ENCODE results near the gene GALNT13.

DNA sequence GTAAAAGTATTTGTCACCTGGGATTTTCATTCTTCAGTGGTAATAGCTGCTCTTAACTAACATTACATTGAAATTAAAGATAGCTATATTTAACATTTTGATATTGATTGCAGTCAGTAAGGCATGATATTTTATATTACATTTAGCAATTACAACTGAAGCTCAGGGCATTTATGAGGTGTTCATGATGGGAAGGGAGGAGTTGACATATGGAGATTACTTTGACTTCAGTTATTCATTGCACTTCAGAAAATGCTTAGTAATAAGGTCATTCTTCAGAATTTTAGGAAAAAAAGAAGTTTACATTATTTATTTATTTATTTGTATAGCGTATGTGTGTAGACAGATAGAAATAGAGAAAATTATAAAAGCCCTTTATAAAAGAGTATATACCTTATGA lies 352.0 kb downstream of the GALNT13 start:
- TF ChIP-seq, protein P1, sequence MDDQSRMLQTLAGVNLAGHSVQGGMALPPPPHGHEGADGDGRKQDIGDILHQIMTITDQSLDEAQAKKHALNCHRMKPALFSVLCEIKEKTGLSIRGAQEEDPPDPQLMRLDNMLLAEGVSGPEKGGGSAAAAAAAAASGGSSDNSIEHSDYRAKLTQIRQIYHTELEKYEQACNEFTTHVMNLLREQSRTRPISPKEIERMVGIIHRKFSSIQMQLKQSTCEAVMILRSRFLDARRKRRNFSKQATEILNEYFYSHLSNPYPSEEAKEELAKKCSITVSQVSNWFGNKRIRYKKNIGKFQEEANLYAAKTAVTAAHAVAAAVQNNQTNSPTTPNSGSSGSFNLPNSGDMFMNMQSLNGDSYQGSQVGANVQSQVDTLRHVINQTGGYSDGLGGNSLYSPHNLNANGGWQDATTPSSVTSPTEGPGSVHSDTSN (IDR thresholded peaks at IDR 0.05) = no peak
- TF ChIP-seq EP300 (IDR thresholded peaks at IDR 0.05) = no peak
- TF ChIP-seq, protein P2, sequence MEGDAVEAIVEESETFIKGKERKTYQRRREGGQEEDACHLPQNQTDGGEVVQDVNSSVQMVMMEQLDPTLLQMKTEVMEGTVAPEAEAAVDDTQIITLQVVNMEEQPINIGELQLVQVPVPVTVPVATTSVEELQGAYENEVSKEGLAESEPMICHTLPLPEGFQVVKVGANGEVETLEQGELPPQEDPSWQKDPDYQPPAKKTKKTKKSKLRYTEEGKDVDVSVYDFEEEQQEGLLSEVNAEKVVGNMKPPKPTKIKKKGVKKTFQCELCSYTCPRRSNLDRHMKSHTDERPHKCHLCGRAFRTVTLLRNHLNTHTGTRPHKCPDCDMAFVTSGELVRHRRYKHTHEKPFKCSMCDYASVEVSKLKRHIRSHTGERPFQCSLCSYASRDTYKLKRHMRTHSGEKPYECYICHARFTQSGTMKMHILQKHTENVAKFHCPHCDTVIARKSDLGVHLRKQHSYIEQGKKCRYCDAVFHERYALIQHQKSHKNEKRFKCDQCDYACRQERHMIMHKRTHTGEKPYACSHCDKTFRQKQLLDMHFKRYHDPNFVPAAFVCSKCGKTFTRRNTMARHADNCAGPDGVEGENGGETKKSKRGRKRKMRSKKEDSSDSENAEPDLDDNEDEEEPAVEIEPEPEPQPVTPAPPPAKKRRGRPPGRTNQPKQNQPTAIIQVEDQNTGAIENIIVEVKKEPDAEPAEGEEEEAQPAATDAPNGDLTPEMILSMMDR (IDR thresholded peaks at IDR 0.05) = no peak
- no peak for TF ChIP-seq RAD21 (conservative IDR thresholded peaks at IDR 0.05 in 1 of 2, IDR thresholded peaks at IDR 0.05 in 1 of 2)
- TF ChIP-seq BHLHE40 (IDR thresholded peaks at IDR 0.05; ENCODE audit: low read depth, low read length) = no peak
- TF ChIP-seq NR3C1 (IDR thresholded peaks at IDR 0.05) = no peak
- no peak for TF ChIP-seq POLR2A (IDR thresholded peaks at IDR 0.05; ENCODE audit: low read length)
